Neutrophil (primary cell): ENCODE data around the gene MAML1.
A peak's percentile ranks its signal among the peaks of the same experiment; 100 is the strongest.

Experiments used
- H3K27ac ChIP-seq: fragments of 200-600 bp; sonication (generic); 2 replicates; pipeline ENCODE4 v1.5.1; 2016; ENCODE audit warnings: mild to moderate bottlenecking, moderate library complexity
- H3K27me3 ChIP-seq: fragments of 200-600 bp; sonication (generic); 2 replicates; pipeline ENCODE4 v1.6.0; 2016; ENCODE audit warnings: mild to moderate bottlenecking
- H3K36me3 ChIP-seq: fragments of 200-600 bp; sonication (generic); 2 replicates; pipeline ENCODE4 v1.5.1; 2017
- H3K4me1 ChIP-seq, 2 experiments: fragments of 200-600 bp in 1 of 2; sonication (generic) in 1 of 2; 1 replicate in 1 of 2; 2 replicates in 1 of 2; pipeline versions ENCODE4 v1.5.1 to v1.6.1; 2013 to 2016; ENCODE audit warnings: low read depth in 1 of 2, low read length in 1 of 2, mild to moderate bottlenecking in 1 of 2, moderate library complexity in 1 of 2; ENCODE audit not compliant: control insufficient read depth in 1 of 2, insufficient read depth in 1 of 2
- H3K4me3 ChIP-seq, 2 experiments: fragments of 200-600 bp in 1 of 2; sonication (generic) in 1 of 2; 1 replicate in 1 of 2; 2 replicates in 1 of 2; pipeline ENCODE4 v1.5.1; 2013 to 2016; ENCODE audit warnings: low read depth in 1 of 2, low read length in 1 of 2, mild to moderate bottlenecking in 1 of 2, moderate library complexity in 1 of 2
- H3K9me3 ChIP-seq: fragments of 200-600 bp; sonication (generic); 2 replicates; pipeline ENCODE4 v1.5.1; 2016
- TF ChIP-seq, protein P1 (sequence below): fragments of 200-600 bp; sonication (generic); IDR thresholded peaks from 2 replicates; pipeline ENCODE4 v1.5.1; 2016; ENCODE audit warnings: antibody characterized with exemption

Gene MAML1

DNA sequence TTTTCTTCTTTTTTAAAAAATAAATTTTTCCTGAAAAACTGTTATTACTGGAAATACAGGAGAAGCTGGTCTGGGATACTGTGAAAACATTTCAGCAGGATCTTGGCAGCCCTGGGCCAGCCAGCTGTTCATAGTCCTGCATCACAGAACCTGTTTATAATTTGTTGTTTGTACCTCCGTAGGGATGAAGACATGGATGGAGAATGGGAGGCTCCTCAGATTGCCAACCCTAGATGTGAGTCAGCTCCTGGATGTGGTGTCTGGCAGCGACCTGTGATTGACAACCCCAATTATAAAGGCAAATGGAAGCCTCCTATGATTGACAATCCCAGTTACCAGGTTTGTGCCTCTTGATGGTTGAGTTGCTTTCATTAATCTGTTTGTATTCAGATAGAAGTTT, 12.4 kb upstream of the MAML1 start:
- H3K9me3 ChIP-seq, result no peaks in the 10 kb centered on the region
- H3K4me3 ChIP-seq, result no peak overlapping the region
- TF ChIP-seq, protein P1, sequence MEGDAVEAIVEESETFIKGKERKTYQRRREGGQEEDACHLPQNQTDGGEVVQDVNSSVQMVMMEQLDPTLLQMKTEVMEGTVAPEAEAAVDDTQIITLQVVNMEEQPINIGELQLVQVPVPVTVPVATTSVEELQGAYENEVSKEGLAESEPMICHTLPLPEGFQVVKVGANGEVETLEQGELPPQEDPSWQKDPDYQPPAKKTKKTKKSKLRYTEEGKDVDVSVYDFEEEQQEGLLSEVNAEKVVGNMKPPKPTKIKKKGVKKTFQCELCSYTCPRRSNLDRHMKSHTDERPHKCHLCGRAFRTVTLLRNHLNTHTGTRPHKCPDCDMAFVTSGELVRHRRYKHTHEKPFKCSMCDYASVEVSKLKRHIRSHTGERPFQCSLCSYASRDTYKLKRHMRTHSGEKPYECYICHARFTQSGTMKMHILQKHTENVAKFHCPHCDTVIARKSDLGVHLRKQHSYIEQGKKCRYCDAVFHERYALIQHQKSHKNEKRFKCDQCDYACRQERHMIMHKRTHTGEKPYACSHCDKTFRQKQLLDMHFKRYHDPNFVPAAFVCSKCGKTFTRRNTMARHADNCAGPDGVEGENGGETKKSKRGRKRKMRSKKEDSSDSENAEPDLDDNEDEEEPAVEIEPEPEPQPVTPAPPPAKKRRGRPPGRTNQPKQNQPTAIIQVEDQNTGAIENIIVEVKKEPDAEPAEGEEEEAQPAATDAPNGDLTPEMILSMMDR, result no peak
- no peaks in the 10 kb centered on the region for H3K27me3 ChIP-seq
- peaks cover 30% of the 10 kb centered on the region for H3K36me3 ChIP-seq
- H3K27ac ChIP-seq, result no peak overlapping the region
- no peaks in the 10 kb centered on the region for H3K4me1 ChIP-seq

DNA sequence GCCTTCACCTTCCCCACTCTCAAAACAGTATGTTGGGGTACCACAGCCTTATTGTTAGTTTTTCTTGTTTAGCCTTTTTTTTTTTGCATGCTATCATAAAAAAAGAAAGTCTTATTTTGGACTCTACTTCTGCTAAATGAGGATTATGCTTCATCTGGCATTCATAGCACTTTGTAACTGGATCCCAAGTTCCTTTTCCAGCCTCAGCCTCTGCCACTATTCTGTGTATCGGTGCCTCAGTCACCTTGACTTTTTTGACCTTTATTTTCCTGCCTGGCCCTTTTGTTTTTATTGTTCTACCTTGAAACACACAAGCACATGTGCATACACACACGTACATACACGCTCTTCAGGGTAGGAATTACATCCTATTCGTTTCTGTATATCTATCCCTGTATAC, 8.5 kb upstream of the MAML1 start:
- H3K4me1 ChIP-seq, result peaks cover 17 to 27% of the 10 kb centered on the region in 2 experiments
- no peaks in the 10 kb centered on the region for H3K9me3 ChIP-seq
- H3K36me3 ChIP-seq, result peaks cover 26% of the 10 kb centered on the region
- H3K4me3 ChIP-seq, result no peak overlapping the region
- peak overlapping the region; percentile 51 for H3K27ac ChIP-seq
- TF ChIP-seq, protein P1, result no peak
- H3K27me3 ChIP-seq, result no peaks in the 10 kb centered on the region

DNA sequence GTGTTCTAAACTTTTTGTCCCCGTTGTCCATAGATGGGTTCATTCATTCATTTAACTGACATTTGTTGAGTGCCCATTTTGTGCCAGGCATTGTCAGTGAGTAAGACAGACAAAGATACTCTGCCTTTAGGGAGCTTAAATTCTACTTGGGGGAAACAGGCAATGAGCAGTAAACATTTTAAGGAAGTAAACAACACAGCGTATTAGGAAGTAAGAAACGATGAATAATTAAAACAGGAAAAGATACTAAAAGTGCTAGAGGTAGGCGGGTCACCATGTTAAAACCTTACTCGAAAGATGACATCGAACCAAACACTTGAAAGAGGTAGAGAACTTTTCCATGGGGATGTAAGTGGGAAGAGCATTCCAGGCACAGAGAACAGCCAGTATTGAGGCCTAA, 5.5 kb upstream of the MAML1 start:
- peak overlapping the region; percentile 98 for H3K27ac ChIP-seq
- TF ChIP-seq, protein P1, result no peak
- peaks cover 8% of the 10 kb centered on the region for H3K36me3 ChIP-seq

DNA sequence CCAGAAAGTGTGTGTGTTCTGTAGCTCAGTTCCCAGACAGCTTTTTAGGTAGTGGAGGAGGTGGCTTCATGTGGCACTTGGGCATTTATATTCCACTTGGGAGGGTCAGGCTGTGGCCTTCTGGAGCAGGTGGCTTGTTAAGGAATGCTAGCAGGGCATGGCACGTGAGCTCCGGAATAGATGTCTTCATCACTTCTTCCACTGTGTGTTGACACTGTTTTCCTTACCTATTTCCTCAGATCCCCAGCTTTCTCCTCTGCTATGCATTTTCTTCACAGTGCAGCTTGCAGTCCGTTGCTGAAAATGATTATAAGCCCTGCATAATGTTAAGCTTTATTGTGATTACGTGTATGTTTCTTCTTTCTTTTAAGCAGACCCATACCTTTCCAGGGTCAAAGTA, 3.3 kb upstream of the MAML1 start:
- Histone ChIP-seq H3K36me3 (peaks cover 5% of the 10 kb centered on the region), H3K27me3 (no peaks in the 10 kb centered on the region), H3K9me3 (no peaks in the 10 kb centered on the region), H3K27ac (peak overlapping the region; percentile 98), H3K4me1 (peaks cover 52 to 67% of the 10 kb centered on the region in 2 experiments), H3K4me3 (no peak overlapping the region)
- TF ChIP-seq, protein P1, result no peak

More for the DNA sequence above, 5.5 kb upstream of the MAML1 start:
- H3K27me3 ChIP-seq, result no peaks in the 10 kb centered on the region
- no peaks in the 10 kb centered on the region for H3K9me3 ChIP-seq
- H3K4me3 ChIP-seq, result peak overlapping the region in 1 of 2 experiments; percentile 12
- H3K4me1 ChIP-seq, result peaks cover 44 to 56% of the 10 kb centered on the region in 2 experiments

DNA sequence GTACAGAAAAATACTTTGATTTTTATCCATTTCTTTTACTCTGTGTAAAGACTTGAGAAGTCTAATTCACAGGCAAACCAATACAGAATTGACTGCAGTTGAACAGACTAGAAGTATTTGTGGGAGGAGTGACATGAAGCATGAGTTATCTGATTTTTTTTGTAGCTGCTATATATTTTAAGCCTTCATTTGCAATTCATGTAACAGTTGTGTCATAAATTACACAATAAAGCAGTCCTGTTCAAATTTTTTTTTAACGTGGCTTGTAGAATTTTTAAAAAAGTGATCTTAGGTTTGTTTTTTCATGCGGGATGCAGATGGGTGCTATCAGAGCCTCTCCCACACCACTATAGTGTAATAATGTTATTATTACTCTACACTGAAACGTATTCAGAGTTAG, 2.9 kb upstream of the MAML1 start:
- H3K4me3 ChIP-seq, result no peak overlapping the region
- H3K9me3 ChIP-seq, result no peaks in the 10 kb centered on the region
- H3K4me1 ChIP-seq, result peaks cover 56 to 71% of the 10 kb centered on the region in 2 experiments
- peak overlapping the region; percentile 98 for H3K27ac ChIP-seq
- no peaks in the 10 kb centered on the region for H3K27me3 ChIP-seq
- TF ChIP-seq, protein P1, result no peak
- H3K36me3 ChIP-seq, result peaks cover 4% of the 10 kb centered on the region

DNA sequence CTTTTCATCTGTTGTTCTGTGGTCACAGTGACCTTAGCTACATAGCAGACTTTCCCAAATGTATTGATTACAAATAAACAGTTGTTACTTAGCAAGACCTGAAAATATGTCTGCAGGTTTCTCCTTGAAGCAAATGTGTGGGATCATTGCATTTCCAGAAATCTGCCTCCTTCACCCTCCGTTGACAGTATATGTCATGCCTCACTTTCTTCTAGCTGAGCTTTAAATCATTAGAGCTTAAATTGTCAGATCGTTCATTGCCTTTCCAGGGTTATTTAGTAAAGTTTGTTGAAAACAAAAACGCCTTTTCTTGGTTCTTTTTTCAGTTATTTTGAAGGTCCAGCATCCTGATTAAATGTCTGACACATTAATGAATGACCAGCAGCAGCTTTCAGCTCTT, 2.3 kb upstream of the MAML1 start:
- H3K4me3 ChIP-seq, result no peak overlapping the region
- no peaks in the 10 kb centered on the region for H3K36me3 ChIP-seq
- no peaks in the 10 kb centered on the region for H3K27me3 ChIP-seq
- TF ChIP-seq, protein P1, result no peak
- no peaks in the 10 kb centered on the region for H3K9me3 ChIP-seq
- H3K4me1 ChIP-seq, result peaks cover 62 to 75% of the 10 kb centered on the region in 2 experiments
- H3K27ac ChIP-seq, result peak overlapping the region; percentile 98
